ENCODE measurements around the gene ZNF136. TPM values are rescaled to one million over a fixed set of nuclear protein-coding genes. Genes with fewer than 3 reads are reported as not detected.

The ZNF136 gene
- total RNA-seq, 1 donor from 2014 or later, result 4.5 TPM

- DNase-seq (ENCODE audit: low read depth) (no peak), FAIRE-seq (no peak)
- H3K36me3 ChIP-seq (ENCODE audit: control insufficient read depth, insufficient read depth, low read length), result peaks cover 7% of the 10 kb centered on the region
These were observed 17.5 kb upstream of the ZNF136 start for GRCh38 chr19:12145348-12145747.

GRCh38 chr19:12155324-12155860 lies 7.5 kb upstream of the ZNF136 start:
- Histone ChIP-seq H3K4me3 (ENCODE audit: low read depth, low read length) (peak overlapping the region; percentile 87), H3K27me3 (ENCODE audit: control insufficient read depth, insufficient read depth, low read length) (no peaks in the 10 kb centered on the region), H3K36me3 (ENCODE audit: control insufficient read depth, insufficient read depth, low read length) (no peaks in the 10 kb centered on the region)
- no peak for TF ChIP-seq CTCF (IDR thresholded peaks at IDR 0.05; ENCODE audit: insufficient read depth, low read length, severe bottlenecking)
- peak; percentile 86 for FAIRE-seq
- DNase-seq (ENCODE audit: low read depth), result no peak

More at GRCh38 chr19:12145348-12145747, 17.5 kb upstream of the ZNF136 start:
- no peaks in the 10 kb centered on the region for H3K27me3 ChIP-seq (ENCODE audit: control insufficient read depth, insufficient read depth, low read length)
- TF ChIP-seq CTCF (IDR thresholded peaks at IDR 0.05; ENCODE audit: insufficient read depth, low read length, severe bottlenecking), result no peak
- no peak overlapping the region for H3K4me3 ChIP-seq (ENCODE audit: low read depth, low read length)

GRCh38 chr19:12156223-12157058 lies 6.5 kb upstream of the ZNF136 start, which contains the start of gene ZNF625:
Gene ZNF625, minus strand, starts transcription at chr19:12156734. Its CDS starts 176 bp downstream, at chr19:12156558.
- FAIRE-seq (no peak), DNase-seq (ENCODE audit: low read depth) (peak; percentile 77)
- H3K4me3 ChIP-seq (ENCODE audit: low read depth, low read length), result peak within 1 kb of the TSS; percentile 87
- TF ChIP-seq CTCF (IDR thresholded peaks at IDR 0.05; ENCODE audit: insufficient read depth, low read length, severe bottlenecking), result no peak
- H3K27me3 ChIP-seq (ENCODE audit: control insufficient read depth, insufficient read depth, low read length), result no peaks in the 10 kb centered on the region
- H3K36me3 ChIP-seq (ENCODE audit: control insufficient read depth, insufficient read depth, low read length), result no peaks in the 10 kb centered on the region

GRCh38 chr19:12159773-12160414 lies 3.0 kb upstream of the ZNF136 start:
- H3K27me3 ChIP-seq (ENCODE audit: control insufficient read depth, insufficient read depth, low read length), result no peaks in the 10 kb centered on the region
- H3K36me3 ChIP-seq (ENCODE audit: control insufficient read depth, insufficient read depth, low read length), result no peaks in the 10 kb centered on the region
- DNase-seq (ENCODE audit: low read depth) (no peak), FAIRE-seq (no peak)
- no peak overlapping the region for H3K4me3 ChIP-seq (ENCODE audit: low read depth, low read length)
- no peak for TF ChIP-seq CTCF (IDR thresholded peaks at IDR 0.05; ENCODE audit: insufficient read depth, low read length, severe bottlenecking)

- H3K36me3 ChIP-seq (ENCODE audit: control insufficient read depth, insufficient read depth, low read length), result no peaks in the 10 kb centered on the region
- DNase-seq (ENCODE audit: low read depth), result no peak
- H3K27me3 ChIP-seq (ENCODE audit: control insufficient read depth, insufficient read depth, low read length), result no peaks in the 10 kb centered on the region
- no peak for TF ChIP-seq CTCF (IDR thresholded peaks at IDR 0.05; ENCODE audit: insufficient read depth, low read length, severe bottlenecking)
- peak overlapping the region; percentile 66 for H3K4me3 ChIP-seq (ENCODE audit: low read depth, low read length)
- FAIRE-seq, result no peak
These were observed 399 bp upstream of the ZNF136 start for GRCh38 chr19:12162513-12162881.
